HL-60 (cell line): ENCODE measurements around the gene SLC12A3.

Experiments
- DNase-seq, 2 experiments: peaks; one replicate each; pipeline ENCODE4 v3.0.0-alpha.2; 2010 to 2020; ENCODE audit warnings: low read depth in 1 of 2, low spot score in 1 of 2
- H3K27ac ChIP-seq: fragments of 250-450 bp; sonication (Bioruptor Pico); replicated peaks from 2 replicates; pipeline ENCODE4 v1.5.1; 2020; ENCODE audit warnings: mild to moderate bottlenecking, moderate library complexity
- H3K27me3 ChIP-seq: fragments of 250-450 bp; sonication (Bioruptor Pico); 2 replicates; pipeline ENCODE4 v1.5.1; 2021; ENCODE audit warnings: mild to moderate bottlenecking, moderate library complexity; ENCODE audit not compliant: insufficient read depth, poor library complexity, severe bottlenecking
- H3K4me3 ChIP-seq: replicated peaks from 2 replicates; pipeline ENCODE4 v1.5.1; 2011; ENCODE audit warnings: mild to moderate bottlenecking, control low read depth, low read length; ENCODE audit not compliant: insufficient read depth
- CTCF ChIP-seq: IDR thresholded peaks from one replicate; pipeline ENCODE4 v1.5.1; 2011; ENCODE audit warnings: low read length, control low read depth, inconsistent platforms; ENCODE audit not compliant: insufficient read depth
- GABPA ChIP-seq: IDR thresholded peaks from 2 replicates; pipeline ENCODE4 v1.6.1; 2012; ENCODE audit warnings: low read depth
- POLR2AphosphoS5 ChIP-seq: IDR thresholded peaks from 2 replicates; pipeline ENCODE4 v1.6.1; 2012; ENCODE audit warnings: low read depth
- REST ChIP-seq: IDR thresholded peaks from 2 replicates; pipeline ENCODE4 v1.6.1; 2012; ENCODE audit warnings: low read depth; ENCODE audit not compliant: insufficient replicate concordance
- SPI1 ChIP-seq: IDR thresholded peaks from 2 replicates; pipeline ENCODE4 v1.6.1; 2012; ENCODE audit warnings: low read depth, mild to moderate bottlenecking, borderline replicate concordance

SLC12A3 gene

DNA sequence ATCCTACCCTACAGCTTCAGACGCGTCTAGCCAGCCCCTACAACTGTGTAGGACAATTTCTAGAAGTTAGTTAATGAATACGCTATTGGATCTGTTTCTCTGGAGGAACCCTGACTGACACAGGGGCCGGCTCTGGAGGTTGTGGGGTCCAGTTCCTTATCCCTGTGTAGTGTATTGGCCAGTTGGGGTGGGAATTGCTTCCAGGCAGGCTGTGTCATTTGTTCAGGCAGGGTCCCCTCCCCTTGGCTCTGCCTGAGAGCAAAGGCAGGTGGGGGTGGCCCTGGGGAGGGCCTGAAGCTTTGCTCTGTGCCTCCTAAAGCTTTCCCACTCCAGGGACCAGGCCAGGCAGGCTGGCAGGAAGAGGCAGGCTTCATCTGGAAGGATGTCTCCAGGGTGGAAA is 85.0 kb downstream of the SLC12A3 start:
- DNase-seq = no peak
- H3K27ac ChIP-seq = no peak overlapping the region
- no peak overlapping the region for H3K4me3 ChIP-seq
- no peaks in the 10 kb centered on the region for H3K27me3 ChIP-seq
- TF ChIP-seq CTCF (no peak), SPI1 (no peak), REST (no peak), POLR2AphosphoS5 (no peak), GABPA (no peak)

GRCh38 chr16:56950455-56950854 is 85.4 kb downstream of the SLC12A3 start:
- TF ChIP-seq REST (no peak), POLR2AphosphoS5 (no peak), CTCF (no peak), GABPA (no peak), SPI1 (no peak)
- DNase-seq = no peak
- H3K27me3 ChIP-seq = no peaks in the 10 kb centered on the region
- H3K4me3 ChIP-seq = no peak overlapping the region
- no peak overlapping the region for H3K27ac ChIP-seq

- H3K27ac ChIP-seq = peak overlapping the region; percentile 8; the same call in 1 of the 2 replicates
- peak; percentile 74 to 93 for DNase-seq
- TF ChIP-seq POLR2AphosphoS5 (peak; percentile 50; the same call in 1 of the 2 replicates), SPI1 (peak; percentile 86), GABPA (no peak; the same call in 1 of the 2 replicates), CTCF (peak; percentile 55), REST (no peak)
- H3K4me3 ChIP-seq = no peak overlapping the region
- H3K27me3 ChIP-seq = no peaks in the 10 kb centered on the region
Observed at GRCh38 chr16:56950881-56951771, 86.1 kb downstream of the SLC12A3 start.
